ENCODE data around the gene DMAC2.

DMAC2 gene

DNA sequence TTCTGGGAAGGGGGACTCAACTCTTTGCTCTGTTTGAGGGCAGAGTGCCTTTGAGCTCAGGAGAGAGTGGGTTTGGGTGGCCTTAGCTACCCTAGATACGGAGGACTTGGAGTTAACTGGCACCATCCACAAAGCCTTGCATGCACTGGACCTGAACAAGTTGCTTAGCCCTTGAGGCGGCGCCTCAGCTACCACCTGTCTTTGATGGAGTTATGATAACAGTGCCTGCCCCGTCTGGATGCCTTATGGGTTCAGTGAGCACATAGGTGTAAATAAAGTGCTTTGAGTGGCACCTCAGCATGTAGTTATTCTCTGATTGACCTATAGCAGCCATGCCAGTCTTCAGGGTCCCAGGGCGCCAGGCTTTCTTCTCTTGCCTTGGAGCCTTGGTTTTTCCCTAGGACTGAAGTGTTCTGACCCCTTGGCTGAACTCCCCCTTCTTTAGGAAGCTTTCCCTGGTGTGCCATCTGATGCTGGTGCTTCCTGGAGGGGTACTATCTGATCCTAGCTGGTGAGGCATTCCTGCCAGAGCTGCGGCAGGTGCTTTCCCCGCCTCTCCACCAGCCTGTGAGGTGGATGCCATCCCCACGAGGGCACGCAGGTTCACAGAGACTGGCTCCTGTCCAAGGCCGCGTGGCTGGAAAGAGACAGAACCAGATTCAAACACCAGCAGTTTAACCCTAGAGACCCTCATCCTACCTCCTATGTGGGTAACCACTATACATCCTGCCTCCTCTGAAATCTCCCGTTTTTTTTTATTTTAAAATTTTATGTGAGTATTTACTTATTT, 36.3 kb downstream of the DMAC2 start:
- ATAC-seq (ENCODE audit: insufficient read depth, low read depth) (no peak), DNase-seq (no peak)
- Histone ChIP-seq H3K4me2 (ENCODE audit: insufficient read depth, low read length) (no peak overlapping the region), H4K20me1 (ENCODE audit: insufficient read depth, low read length) (0 out of 2 replicates have a peak, but pooled peaks cover 4% of the 10 kb centered on the region), H3K27me3 (ENCODE audit: insufficient read depth, low read length, poor library complexity) (no peaks in the 10 kb centered on the region), H3K36me3 (ENCODE audit: insufficient read depth, low read length) (peaks cover 5% of the 10 kb centered on the region; the same call in 1 of the 2 replicates), H3K27ac (ENCODE audit: low read length) (no peak overlapping the region), H3K4me3 (ENCODE audit: low read depth in 1 of 2, low read length in 2 of 2) (no peak overlapping the region), H3K79me2 (ENCODE audit: insufficient read depth, low read length) (peaks cover 27% of the 10 kb centered on the region), H3K9ac (ENCODE audit: low read depth, low read length) (no peak overlapping the region), H3K4me1 (ENCODE audit: insufficient read depth, low read length) (peaks cover 14% of the 10 kb centered on the region), H3K9me3 (ENCODE audit: insufficient read depth, low read length, severe bottlenecking) (no peaks in the 10 kb centered on the region), H2AFZ (ENCODE audit: low read depth, low read length) (no peak overlapping the region)
- no peak for TF ChIP-seq EZH2 (IDR thresholded peaks at IDR 0.05; ENCODE audit: borderline replicate concordance, low read depth, low read length, severe bottlenecking)
- TF ChIP-seq, protein P1, sequence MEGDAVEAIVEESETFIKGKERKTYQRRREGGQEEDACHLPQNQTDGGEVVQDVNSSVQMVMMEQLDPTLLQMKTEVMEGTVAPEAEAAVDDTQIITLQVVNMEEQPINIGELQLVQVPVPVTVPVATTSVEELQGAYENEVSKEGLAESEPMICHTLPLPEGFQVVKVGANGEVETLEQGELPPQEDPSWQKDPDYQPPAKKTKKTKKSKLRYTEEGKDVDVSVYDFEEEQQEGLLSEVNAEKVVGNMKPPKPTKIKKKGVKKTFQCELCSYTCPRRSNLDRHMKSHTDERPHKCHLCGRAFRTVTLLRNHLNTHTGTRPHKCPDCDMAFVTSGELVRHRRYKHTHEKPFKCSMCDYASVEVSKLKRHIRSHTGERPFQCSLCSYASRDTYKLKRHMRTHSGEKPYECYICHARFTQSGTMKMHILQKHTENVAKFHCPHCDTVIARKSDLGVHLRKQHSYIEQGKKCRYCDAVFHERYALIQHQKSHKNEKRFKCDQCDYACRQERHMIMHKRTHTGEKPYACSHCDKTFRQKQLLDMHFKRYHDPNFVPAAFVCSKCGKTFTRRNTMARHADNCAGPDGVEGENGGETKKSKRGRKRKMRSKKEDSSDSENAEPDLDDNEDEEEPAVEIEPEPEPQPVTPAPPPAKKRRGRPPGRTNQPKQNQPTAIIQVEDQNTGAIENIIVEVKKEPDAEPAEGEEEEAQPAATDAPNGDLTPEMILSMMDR (IDR thresholded peaks at IDR 0.05; ENCODE audit: borderline replicate concordance, extremely low read depth, low read length, poor library complexity, severe bottlenecking) = no peak

DNA sequence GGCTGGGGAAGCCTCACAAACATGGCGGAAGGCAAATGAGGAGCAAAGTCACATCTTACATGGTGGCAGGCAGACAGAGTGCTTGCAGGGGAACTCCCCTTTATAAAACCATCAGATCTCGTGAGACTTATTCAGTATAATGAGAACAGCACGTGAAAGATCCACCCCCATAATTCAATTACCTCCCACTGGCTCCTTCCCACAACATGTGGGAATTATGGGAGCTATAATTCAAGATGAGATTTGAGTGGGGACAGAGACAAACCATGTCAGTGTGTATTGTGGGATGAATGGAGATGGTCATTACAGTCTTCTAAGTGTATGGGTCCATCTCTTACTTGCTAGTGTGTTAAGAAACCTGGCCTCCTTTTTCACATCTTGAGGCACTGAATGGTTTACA, 37.7 kb downstream of the DMAC2 start:
- H3K4me3 ChIP-seq (ENCODE audit: low read depth in 1 of 2, low read length in 2 of 2) = no peak overlapping the region
- no peak overlapping the region for H2AFZ ChIP-seq (ENCODE audit: low read depth, low read length)
- H3K27ac ChIP-seq (ENCODE audit: low read length) = no peak overlapping the region
- no peak for DNase-seq
- peaks cover 16% of the 10 kb centered on the region for H3K4me1 ChIP-seq (ENCODE audit: insufficient read depth, low read length)
- H3K4me2 ChIP-seq (ENCODE audit: insufficient read depth, low read length) = no peak overlapping the region
- peaks cover 36% of the 10 kb centered on the region for H3K79me2 ChIP-seq (ENCODE audit: insufficient read depth, low read length)
- peaks cover 5% of the 10 kb centered on the region; the same call in 1 of the 2 replicates for H3K36me3 ChIP-seq (ENCODE audit: insufficient read depth, low read length)
- H4K20me1 ChIP-seq (ENCODE audit: insufficient read depth, low read length) = 0 out of 2 replicates have a peak, but pooled peaks cover 4% of the 10 kb centered on the region
- TF ChIP-seq, protein P1 (IDR thresholded peaks at IDR 0.05; ENCODE audit: borderline replicate concordance, extremely low read depth, low read length, poor library complexity, severe bottlenecking) = no peak
- no peak for TF ChIP-seq EZH2 (IDR thresholded peaks at IDR 0.05; ENCODE audit: borderline replicate concordance, low read depth, low read length, severe bottlenecking)
- H3K9ac ChIP-seq (ENCODE audit: low read depth, low read length) = no peak overlapping the region
- ATAC-seq (ENCODE audit: insufficient read depth, low read depth) = no peak
- H3K9me3 ChIP-seq (ENCODE audit: insufficient read depth, low read length, severe bottlenecking) = no peaks in the 10 kb centered on the region
- no peaks in the 10 kb centered on the region for H3K27me3 ChIP-seq (ENCODE audit: insufficient read depth, low read length, poor library complexity)

DNA sequence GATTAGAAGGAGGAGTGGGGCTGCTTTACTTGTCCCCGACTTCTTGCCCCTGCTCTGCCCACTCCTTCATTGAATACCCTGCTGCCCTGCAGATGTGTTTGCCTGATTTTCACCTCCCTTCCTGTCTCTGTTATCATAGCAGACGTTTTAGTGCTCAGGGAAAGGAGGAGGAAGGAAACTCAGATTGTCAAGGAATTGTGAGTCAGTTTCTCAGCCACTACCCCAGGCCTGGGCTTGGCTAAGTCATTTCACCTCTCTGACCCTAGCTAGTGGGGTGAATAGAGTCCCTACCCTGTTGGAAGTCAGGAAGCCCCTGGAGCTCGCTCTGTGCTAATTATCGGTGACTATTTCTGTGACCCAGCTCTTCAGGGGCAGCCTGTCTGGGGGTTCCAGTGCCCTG, 38.2 kb downstream of the DMAC2 start:
- H3K9me3 ChIP-seq (ENCODE audit: insufficient read depth, low read length, severe bottlenecking) = no peaks in the 10 kb centered on the region
- no peak overlapping the region for H3K4me2 ChIP-seq (ENCODE audit: insufficient read depth, low read length)
- peaks cover 41% of the 10 kb centered on the region for H3K79me2 ChIP-seq (ENCODE audit: insufficient read depth, low read length)
- ATAC-seq (ENCODE audit: insufficient read depth, low read depth) (no peak), DNase-seq (no peak)
- H3K4me1 ChIP-seq (ENCODE audit: insufficient read depth, low read length) = peaks cover 18% of the 10 kb centered on the region
- H3K36me3 ChIP-seq (ENCODE audit: insufficient read depth, low read length) = peaks cover 5% of the 10 kb centered on the region; the same call in 1 of the 2 replicates
- H3K9ac ChIP-seq (ENCODE audit: low read depth, low read length) = no peak overlapping the region
- TF ChIP-seq, protein P1 (IDR thresholded peaks at IDR 0.05; ENCODE audit: borderline replicate concordance, extremely low read depth, low read length, poor library complexity, severe bottlenecking) = no peak
- TF ChIP-seq EZH2 (IDR thresholded peaks at IDR 0.05; ENCODE audit: borderline replicate concordance, low read depth, low read length, severe bottlenecking) = no peak
- H3K27ac ChIP-seq (ENCODE audit: low read length) = no peak overlapping the region
- 0 out of 2 replicates have a peak, but pooled peaks cover 4% of the 10 kb centered on the region for H4K20me1 ChIP-seq (ENCODE audit: insufficient read depth, low read length)
- H3K27me3 ChIP-seq (ENCODE audit: insufficient read depth, low read length, poor library complexity) = no peaks in the 10 kb centered on the region
- no peak overlapping the region for H3K4me3 ChIP-seq (ENCODE audit: low read depth in 1 of 2, low read length in 2 of 2)
- H2AFZ ChIP-seq (ENCODE audit: low read depth, low read length) = no peak overlapping the region
